COR-L47 (cell line): ENCODE data around the gene ALPP.
"Not testable (repeated sequence)": the region's sequence is repeated elsewhere in the genome, so short reads cannot be mapped to it uniquely, and the experiment has no call there.

Experiments
- DNase-seq: peaks from one replicate; lab custom pipeline; 2025; lab: John Stamatoyannopoulos, UW

Gene ALPP

DNA sequence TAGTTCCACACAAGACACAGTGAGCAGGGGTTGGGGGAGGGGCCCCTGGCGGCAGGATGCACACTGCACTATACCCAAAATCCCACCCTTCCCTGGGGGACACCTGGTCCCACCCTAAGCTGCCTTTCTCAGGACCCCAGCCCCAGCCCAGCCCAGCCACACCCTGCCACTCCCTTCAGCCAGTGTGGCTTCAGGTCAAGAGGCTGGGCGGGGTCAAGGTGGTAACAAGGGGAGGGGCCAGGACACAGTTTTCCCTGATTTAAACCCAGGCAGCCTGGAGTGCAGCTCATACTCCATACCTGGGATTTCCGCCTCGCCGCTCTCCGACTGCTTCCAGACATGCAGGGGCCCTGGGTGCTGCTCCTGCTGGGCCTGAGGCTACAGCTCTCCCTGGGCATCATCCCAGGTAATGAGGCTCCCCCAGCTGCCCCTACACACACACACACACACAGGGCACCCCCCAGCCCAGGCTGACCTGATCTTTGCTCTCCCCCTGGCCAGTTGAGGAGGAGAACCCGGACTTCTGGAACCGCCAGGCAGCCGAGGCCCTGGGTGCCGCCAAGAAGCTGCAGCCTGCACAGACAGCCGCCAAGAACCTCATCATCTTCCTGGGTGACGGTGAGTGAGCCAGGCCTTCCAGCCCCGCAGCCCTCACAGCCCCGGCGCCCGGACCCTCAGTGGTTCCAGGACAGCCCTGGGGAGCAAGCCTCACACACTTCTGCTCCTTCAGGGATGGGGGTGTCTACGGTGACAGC, 28.2 kb downstream of the ALPP start, which contains the start of gene ALPG:
ALPG (plus strand) TSS at position 289 of the 755 bp plus-strand sequence; CDS start at position 340, 51 bp downstream.
- DNase-seq = no peak

GRCh38 chr2:232407428-232408150, 29.0 kb downstream of the ALPP start:
- DNase-seq = not testable (repeated sequence)

- not testable (repeated sequence) for DNase-seq
Observed at GRCh38 chr2:232408269-232408668, 29.7 kb downstream of the ALPP start.

DNA sequence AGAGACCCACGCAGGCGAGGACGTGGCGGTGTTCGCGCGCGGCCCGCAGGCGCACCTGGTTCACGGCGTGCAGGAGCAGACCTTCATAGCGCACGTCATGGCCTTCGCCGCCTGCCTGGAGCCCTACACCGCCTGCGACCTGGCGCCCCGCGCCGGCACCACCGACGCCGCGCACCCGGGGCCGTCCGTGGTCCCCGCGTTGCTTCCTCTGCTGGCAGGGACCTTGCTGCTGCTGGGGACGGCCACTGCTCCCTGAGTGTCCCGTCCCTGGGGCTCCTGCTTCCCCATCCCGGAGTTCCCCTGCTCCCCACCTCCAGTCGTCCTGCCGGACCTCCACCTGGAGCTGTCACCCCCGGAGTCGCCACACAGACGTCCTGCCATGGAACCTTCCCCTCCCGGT, 31.1 kb downstream of the ALPP start:
- not testable (repeated sequence) for DNase-seq

DNA sequence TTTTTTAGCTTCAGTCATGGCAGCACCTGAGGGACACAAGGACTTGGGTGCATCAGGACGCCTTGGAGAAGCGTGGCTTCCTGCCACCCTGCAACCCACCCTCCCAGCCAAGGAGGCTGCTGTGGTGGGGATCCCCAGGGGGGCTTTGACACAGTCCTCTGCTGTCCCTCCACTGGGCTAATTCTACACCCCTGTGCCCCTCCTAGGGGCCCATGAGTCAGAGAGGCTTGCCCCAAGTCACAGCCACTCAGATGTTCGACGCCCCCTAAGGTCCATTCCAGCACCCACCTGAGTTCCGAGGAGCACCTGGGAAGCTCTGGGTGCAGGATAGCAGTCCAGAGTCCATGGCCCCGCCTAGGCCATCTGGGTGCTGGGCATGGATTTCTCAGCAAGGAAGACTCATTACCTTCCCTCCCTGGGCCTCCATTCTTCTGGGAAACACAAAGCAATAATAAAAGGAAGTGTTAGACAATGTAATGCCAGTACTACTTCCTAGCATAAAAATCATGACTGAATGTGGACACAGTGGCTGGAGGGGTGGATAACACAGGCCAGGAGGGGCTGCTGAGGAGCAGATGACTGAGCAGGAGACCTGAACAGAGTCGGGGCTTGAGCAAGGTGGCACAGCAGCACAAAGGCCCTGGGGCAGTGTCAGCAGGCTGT, 31.8 kb downstream of the ALPP start:
- DNase-seq = no peak

GRCh38 chr2:232411901-232412629, 33.5 kb downstream of the ALPP start:
- no peak for DNase-seq

DNA sequence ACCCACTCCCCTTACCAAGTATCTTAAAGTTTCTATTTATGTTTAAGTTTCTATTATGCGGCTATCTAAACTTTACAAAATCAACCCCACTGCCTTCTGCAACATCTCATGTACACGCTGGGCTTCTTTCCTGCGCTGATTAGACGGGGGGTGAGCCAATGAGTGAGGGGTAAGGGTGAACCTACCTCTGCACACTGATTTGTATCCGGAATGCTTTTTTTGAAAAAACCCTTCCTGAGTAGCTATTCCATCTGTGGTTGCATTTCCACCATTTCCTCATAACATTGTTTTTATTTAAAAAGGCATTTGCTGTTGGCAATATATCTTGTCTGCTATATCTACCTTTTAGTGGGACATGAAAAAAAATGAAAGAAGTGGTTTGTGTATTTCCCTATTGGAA, 34.4 kb downstream of the ALPP start:
- DNase-seq = no peak

DNA sequence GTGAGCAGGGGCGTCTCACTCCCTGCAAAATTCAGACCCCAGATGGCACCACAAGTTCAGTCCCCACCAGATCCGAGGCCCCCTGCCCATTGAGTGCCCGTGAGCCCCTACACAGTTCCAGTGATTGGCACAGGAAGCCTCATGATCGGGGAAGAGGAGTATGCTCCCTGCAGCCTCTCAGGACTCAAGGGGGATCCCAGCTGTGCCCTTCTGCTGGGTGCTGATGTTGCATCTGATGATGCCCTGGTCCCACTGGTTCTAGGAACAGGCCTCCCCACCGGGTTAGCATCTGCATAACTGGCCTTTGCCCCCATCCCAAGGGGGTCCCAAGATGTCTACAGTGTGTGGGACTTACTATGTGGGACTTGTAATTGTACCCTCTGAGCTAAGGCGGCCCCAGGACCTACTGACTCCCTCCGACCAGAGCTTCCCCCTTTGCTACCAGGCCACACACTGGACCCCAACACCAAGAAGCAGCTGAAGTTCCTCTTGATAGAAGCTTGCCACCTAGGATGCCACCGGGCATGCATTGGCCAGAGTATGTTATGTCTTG, 36.7 kb downstream of the ALPP start:
- no peak for DNase-seq

DNA sequence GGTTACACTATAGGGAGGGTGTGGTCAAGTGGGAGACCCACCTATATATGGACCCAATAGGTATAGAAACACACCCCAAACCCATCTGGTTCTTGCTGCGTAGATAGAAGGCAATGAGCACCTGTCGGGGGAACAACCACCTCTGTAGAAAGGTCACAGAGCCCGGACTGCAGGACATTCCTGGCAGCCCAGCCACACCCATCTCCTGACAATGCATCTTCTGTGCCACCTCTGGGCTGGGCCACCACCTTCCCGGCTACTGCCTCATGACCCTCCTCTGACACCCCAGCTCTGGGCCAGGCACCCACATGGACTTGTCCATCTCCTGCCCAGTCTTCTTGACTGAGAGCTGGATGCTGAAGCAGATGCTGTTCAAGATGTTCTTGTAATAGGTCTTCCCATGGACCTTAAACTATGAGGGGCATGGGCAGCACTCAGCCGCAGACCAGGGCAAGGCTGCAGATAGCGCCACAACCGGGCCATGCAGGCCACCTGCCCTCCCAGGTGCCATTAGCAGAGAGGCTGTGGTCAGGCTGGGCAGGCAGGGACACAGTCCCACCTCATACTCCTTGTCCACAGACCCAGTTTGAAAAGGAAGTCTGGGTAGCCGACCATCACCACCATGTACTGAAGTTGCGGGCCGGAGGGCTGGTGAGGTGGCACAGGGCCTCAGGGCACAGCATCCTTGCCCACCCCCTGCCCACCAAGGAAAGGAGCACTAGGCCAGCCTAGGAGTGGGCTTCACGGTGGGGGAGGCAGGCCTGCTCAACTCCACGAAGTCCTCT, 37.4 kb downstream of the ALPP start:
- DNase-seq = no peak

DNA sequence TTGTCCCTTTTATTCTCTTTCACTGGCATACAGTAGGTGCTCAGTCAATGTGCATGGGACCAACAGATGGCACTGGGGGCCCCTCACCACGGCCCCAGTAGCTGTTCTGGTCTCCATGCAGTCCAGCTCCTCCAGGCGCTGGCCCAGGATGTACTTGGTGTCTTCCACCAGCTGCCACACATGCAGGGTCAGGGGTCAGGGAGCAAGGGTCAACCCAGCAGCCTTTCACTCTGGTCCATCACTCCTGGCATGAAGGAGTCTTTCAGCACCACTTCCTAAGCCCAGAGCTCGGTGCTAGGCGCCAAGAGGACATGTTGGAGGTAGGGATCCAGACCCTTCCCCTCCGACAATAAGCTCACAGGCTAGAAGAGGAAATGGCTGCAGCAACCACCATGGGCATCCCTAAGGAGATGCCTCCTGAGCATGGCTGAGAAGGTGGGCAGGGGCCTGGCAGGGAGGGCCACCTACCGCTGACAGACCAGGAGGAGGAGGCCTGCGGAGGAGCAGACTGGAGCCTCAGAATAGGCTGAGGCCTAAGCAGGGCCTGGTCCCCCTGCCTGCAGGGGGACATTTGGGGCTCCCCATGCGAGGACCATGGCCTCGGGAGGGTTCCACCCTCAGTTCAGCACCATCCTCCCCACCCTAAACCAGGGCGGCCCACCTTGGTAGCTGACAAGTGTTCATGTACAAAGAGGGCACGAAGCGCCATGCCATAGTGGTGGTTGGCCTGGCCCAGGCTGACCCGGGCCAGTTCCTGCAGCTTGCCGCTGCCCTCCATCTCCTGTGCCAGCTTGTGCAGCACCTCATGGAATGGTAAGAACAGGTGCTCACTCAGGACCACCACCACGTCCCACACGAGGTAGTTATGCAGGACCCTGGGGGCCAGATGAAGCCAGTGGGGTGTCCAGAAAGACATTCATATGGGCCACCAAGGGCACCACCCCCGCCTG, 38.2 kb downstream of the ALPP start:
- DNase-seq = no peak

DNA sequence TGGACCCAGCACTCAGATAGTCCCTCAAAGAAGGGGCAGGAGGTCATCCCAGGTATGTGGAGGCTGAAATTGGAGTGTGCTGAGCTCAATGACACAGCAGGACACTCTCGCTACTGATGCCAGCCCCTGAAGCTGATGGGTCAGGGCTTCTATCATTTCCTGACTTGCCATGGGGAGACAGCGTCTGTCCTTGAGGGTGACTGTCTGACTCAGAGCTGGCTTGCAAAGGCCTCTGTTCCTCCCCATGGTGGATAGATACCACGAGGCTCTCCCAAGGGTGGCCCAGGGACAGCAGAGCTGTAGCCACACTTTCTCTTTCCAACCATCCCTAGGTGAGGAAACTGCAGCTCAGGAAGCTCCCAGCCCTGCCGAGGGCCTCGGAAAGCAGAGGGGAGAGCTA, 38.9 kb downstream of the ALPP start:
- no peak for DNase-seq

GRCh38 chr2:232418056-232418455, 39.5 kb downstream of the ALPP start:
- DNase-seq = no peak

- DNase-seq = no peak
Observed at GRCh38 chr2:232418466-232419244, 40.1 kb downstream of the ALPP start.

GRCh38 chr2:232419245-232420072, 40.9 kb downstream of the ALPP start:
- DNase-seq = no peak

GRCh38 chr2:232420073-232420454, 41.5 kb downstream of the ALPP start:
- DNase-seq = no peak

GRCh38 chr2:232420463-232421188, 42.1 kb downstream of the ALPP start:
- peak; percentile 47 for DNase-seq

DNA sequence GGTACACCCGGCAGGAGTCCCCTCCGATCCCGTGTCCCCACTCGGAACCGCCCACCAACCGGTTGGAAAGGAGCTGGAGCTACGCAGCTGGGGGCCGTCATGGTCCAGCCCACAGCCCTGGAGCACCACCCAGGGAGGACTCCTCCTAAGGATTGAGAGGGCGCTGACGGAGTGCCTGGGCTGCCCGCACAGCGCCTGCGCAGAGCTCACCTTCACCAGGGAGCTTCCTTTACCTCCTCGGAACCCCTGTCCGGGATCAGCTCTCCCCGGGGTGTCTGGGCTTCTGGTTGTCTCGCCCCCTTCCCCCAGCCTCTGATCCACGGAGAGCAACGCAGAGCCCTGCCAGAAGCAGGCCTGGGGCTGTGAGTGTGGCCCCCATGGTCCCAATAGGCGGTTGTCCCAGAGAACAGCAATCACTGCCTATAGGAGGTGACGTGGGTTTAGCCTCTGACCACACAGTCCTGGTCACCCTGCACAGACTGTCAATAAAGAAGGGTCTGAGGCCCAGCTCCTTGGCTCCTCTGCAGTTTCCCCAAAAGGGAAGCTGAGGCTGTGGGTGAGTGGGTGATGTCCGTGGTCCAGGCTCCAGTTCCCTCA, 42.7 kb downstream of the ALPP start:
- no peak for DNase-seq
